Myocyte (in vitro differentiated cells): ENCODE results near the gene NPHP4. TPM values are rescaled to one million over a fixed set of nuclear protein-coding genes. Genes with fewer than 3 reads are reported as not detected.

ENCODE experiments used
- DNase-seq: peaks from one replicate; pipeline ENCODE4 v3.0.0-alpha.2; 2012; ENCODE audit warnings: low read depth
- total RNA-seq: library from RNA; depleted of rRNA; stranded (reverse); fragments of >200 nt; gene quantifications from 2 replicates; pipeline ENCODE4 v1.2.3, GENCODE V29; 2014

The NPHP4 gene
- total RNA-seq, 1 donor from 2014 or later = 2.9 TPM

DNA sequence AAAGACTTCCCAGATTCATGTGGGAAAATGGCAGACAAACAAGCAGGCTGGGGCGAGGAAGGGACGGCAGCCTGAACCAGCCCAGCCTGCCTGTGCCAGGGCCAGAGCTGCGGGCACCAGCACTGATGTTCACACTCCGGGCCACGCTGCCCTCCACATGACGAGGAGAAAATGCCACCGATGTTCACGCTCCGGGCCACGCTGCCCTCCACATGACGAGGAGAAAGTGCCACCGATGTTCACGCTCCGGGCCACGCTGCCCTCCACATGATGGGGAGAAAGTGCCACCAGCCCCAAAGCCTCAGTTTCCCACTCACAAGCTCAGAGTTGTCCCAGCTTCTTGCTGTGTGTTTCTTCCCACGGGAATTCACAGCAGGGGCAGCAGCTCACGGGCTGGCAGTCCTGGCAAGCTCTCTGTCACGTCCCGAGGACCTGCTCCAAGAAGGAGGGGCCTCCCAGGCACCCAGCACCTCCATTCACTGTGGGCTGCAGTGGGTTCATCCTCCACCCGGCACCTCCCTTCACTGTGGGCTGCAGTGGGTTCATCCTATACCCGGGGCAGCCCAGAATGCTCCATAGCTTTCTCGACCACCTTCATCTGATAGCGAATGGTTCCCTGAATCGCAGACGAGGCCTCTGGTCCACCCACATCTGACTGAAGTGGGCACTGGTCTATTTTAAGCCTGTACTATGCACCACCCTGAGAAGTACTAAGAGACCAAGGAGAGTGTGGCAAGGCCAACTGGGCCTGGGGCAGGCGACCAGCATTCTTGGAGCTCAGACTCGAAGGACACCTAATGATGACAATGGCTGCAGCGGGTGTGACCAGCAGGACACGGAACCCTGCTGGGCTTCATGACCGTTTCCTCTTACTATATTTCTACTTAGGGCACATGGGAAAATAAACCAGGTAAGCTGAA, 108.8 kb downstream of the NPHP4 start:
- no peak for DNase-seq

DNA sequence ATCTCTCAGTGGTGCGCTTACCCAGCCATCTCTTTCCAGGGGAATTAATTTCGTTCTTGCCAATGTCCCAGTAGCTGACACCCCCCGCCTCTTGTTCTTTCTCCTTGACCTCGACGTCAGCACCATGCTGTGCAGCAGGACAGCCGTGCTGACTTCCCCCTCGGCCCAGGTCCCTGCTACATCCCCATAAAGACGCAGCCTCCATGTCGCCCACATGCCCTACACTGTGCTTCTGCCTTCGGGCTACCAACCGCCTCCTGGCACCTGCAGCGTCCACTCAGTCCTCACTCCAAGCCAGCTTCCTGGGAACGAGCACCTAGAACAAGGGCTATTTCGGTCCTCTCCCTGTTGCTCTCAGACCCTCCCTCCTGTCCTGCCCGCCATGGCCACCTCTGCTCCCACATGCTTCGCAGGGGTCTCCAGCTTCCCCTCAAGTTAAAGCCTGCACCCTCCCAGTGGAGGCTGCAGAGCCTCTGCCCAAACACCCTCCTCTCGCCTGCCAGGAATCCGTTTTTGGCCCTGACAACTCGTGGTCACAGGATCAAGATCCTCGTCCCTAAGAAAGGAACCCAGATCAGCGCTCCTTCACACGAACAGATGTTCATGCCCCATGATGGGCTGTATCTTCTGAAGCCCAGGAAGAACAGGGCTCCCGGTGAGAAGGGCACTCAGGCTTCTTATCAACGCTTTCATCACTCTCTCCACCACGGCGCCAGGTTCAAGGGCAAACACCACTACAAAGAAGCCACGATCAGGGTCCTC, 109.7 kb downstream of the NPHP4 start:
- no peak for DNase-seq

DNA sequence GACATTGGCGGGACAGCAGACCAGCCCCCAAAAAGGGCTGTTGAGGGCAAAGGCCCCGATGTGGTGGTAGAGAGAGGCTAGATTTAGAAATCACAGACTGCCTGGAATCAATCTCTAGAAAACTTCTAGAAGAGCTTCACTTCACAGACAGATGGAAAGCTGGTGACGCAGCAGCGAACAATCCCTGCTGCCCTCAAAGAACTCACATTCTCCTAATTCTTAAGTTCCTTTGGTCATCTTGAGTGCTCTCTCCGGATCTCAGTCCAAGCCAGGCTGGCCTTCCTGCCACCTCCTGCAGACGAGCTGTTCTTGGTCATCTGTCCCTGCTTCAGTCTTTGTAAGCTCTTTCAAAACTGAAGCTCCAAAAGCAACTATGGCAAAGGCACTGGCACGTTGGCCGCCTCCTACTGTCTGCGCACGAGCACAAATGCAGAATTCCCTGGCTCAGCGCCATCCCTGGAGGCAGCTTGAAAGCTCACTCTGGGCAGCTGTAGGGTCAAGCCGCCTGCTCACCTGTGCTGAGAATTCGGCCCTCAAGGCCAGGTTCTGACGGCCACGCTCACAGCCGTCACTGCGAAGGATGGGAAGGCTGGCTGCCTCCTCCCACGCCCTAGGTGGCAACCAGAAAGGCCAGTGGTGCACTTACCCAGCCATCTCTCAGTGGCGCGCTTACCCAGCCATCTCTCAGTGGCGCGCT, 110.6 kb downstream of the NPHP4 start:
- no peak for DNase-seq

GRCh38 chr1:5880630-5881405, 111.4 kb downstream of the NPHP4 start:
- no peak for DNase-seq

GRCh38 chr1:5879421-5879820, 112.8 kb downstream of the NPHP4 start:
- no peak for DNase-seq

DNA sequence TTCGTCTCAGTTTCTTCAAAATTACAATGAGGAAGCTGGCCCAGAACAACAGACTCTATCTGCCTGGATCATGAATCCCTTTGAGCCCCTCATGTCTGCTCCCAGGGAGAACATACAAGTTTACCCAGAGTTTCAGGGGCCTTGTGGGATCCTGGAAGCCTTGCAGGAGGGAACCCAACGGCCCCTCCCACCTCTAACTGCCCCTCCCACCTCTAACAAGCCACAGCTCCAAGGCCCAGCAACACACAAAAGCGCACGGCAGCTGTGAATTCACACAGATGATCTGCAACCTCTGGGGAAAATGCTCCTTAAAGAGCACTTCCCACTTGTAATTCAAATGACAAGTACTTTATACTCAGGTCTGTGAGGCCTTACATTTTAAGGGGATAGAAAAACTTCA, 113.3 kb downstream of the NPHP4 start:
- no peak for DNase-seq

- DNase-seq = no peak
These were observed 114.3 kb downstream of the NPHP4 start for GRCh38 chr1:5877683-5878530.

DNA sequence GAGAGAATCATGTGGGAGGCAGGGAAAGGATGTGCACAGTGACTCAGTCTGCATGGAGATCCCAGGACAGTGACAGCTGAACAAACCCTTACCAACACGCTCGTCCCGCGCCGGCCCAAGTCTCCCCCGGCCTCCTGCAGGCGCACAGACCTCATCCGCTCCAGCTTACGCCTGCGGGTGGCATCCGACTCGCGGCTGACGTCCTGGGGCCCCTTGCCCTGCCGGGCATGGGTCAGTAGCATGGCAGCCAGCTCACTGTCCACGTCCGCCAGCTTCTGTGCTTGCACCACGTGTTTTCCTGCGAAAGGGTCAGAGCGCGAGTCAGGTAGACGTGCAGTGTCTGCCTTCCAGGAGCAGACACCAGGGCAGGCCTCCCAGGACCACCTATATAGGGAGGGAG, 115.2 kb downstream of the NPHP4 start:
- no peak for DNase-seq

DNA sequence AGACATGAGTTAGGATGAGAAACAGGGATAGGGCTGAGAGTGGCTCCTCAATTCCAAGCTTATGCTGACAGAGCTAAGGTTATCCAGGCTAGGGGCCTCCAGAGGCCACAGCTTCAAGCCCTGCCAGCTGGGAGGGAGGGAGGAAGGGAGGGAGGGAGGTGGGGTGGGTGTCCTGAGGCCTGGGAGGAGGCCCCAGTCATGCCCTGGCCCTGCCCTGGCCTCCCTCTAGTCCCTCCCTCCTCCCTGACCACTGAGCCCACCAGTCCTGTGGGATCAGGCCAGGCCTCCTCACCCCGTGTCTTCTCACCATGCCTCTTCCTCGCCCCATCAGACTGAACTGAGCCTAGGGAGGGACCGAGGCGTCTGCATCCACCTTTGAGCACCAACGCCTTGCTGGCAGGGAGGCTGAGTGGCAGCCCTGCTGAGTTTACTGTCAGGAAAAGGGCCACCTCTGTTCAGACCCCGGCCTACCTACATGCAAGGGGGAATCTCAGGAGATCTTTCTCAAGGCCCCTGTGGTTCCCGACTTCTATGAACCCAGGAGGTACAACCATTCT, 116.1 kb downstream of the NPHP4 start:
- DNase-seq = no peak

DNA sequence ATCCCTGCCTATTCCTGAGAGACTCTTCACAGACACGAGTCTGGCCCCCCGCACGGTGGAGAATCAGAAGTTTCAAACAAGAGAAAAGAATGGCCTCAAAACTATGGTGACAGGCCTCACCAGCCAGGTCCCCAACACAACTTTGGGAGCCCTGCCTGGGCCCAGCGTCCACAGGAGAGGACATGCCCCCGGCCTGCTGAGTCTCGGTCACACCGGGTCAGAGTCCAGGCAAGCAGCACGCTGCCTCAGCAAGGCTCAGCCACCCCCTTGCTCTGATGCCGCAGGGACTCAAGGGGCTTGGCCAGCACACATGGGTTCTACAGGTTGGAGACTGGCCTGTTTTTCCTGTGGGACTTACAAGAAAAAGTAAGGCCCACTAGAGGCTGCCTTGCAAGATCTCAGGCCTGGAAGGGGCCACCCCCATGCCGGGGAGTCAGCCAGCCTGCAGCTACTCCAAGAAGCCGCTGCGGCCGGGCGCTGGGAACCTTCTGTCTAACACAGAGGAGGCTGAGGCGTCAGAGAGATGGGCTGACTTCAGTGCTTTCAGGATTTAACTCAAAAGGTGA, 116.8 kb downstream of the NPHP4 start:
- no peak for DNase-seq

GRCh38 chr1:5874416-5875110, 117.7 kb downstream of the NPHP4 start:
- no peak for DNase-seq

GRCh38 chr1:5873556-5873955, 118.7 kb downstream of the NPHP4 start:
- no peak for DNase-seq

DNA sequence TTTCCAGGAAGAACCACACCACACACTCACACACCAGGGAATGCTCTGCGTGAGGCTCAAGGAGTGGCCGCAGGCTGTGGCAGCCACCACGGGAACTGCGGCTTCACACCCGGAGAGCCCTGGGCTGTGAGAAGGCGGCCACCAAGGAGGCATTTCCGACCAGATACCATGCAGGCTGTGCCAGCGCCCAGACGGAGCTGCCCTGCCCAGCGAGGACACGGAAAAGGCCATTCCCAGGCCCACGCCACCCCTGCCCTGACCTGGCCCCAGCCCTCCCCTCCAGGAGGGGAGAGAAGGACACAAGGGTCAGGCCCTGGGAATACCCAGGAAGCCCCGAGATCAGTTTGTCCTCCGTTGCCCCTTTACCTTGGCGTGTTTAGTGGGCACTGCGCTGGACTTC, 119.3 kb downstream of the NPHP4 start:
- DNase-seq = no peak

GRCh38 chr1:5868931-5869500, 123.2 kb downstream of the NPHP4 start:
- DNase-seq = no peak

DNA sequence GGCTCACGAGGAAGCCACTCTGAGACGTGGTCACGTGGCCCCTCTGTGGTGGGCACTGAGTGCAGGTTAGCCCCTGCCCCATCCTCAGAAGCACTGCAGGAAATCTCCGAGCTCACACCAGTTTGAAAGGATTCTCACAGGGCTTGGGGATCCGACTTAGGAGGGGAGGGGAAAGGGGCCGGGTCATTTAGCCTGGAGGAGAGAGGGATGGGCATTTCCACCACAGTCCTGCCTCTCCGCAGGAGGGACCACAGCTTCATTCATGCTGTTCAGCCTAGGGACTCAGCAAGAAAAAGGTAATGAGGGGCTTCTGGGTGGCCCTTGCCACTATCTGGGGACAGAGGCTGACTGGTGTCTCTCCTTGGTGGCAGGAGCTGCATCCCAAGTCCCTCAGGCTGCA, 126.5 kb downstream of the NPHP4 start:
- DNase-seq = no peak

- DNase-seq = no peak
These were observed 127.2 kb downstream of the NPHP4 start for GRCh38 chr1:5865056-5865455.

GRCh38 chr1:5864256-5864655, 128.0 kb downstream of the NPHP4 start:
- no peak for DNase-seq

DNA sequence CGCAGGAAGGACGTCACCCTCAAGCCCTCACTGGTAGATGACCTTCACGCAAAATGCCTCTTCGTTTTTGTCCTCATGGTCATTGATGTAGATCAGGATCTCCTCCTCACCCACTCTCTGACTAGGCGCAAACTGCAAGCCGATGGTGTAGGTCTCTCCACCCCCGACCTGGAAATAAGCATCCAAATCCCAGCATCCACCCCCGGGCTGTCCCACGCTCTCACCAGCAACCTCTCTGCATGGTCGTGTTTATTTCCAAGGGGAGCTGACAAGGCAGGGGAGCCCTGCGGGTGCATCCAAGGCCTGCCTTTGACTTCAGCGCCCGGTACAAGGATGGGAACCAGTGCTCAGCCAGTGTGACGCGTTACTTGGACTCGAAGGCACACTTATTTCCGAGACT, 129.0 kb downstream of the NPHP4 start:
- DNase-seq = no peak
